Trophoblast cell (in vitro differentiated cells and primary cell): ENCODE results near the gene ANKRD35.

Experiments used
- DNase-seq, 2 donors: peaks; one replicate each; pipeline ENCODE4 v3.0.0-alpha.2; 2016
- H2AFZ ChIP-seq: 2 replicates; pipeline ENCODE4 v1.6.1; 2013; ENCODE audit warnings: low read length, moderate library complexity, mild to moderate bottlenecking; ENCODE audit not compliant: insufficient read depth, poor library complexity
- H2AK5ac ChIP-seq: 2 replicates; pipeline ENCODE4 v1.6.1; 2013; ENCODE audit warnings: mild to moderate bottlenecking, low read length
- H2BK120ac ChIP-seq: 2 replicates; pipeline ENCODE4 v1.6.1; 2013; ENCODE audit warnings: low read length, mild to moderate bottlenecking, moderate library complexity; ENCODE audit not compliant: insufficient read depth, poor library complexity
- H2BK12ac ChIP-seq: 2 replicates; pipeline ENCODE4 v1.6.1; 2013; ENCODE audit warnings: mild to moderate bottlenecking, low read length, moderate library complexity
- H2BK5ac ChIP-seq: 2 replicates; pipeline ENCODE4 v1.6.1; 2013; ENCODE audit warnings: low read length, low read depth, moderate library complexity, mild to moderate bottlenecking; ENCODE audit not compliant: poor library complexity
- H3K14ac ChIP-seq: 2 replicates; pipeline ENCODE4 v1.6.1; 2013; ENCODE audit warnings: mild to moderate bottlenecking, low read length
- H3K18ac ChIP-seq: 2 replicates; pipeline ENCODE4 v1.6.1; 2013; ENCODE audit warnings: mild to moderate bottlenecking, low read length
- H3K23ac ChIP-seq: 2 replicates; pipeline ENCODE4 v1.6.1; 2013; ENCODE audit warnings: low read length
- H3K27ac ChIP-seq: 2 replicates; pipeline ENCODE4 v1.5.1; 2013; ENCODE audit warnings: low read depth, mild to moderate bottlenecking, inconsistent platforms, low read length, moderate library complexity
- H3K27me3 ChIP-seq: 2 replicates; pipeline ENCODE4 v1.6.1; 2013; ENCODE audit warnings: inconsistent platforms, mild to moderate bottlenecking, low read length, moderate library complexity; ENCODE audit not compliant: insufficient read depth
- H3K36me3 ChIP-seq, 2 experiments: 1 replicate in 1 of 2; 2 replicates in 1 of 2; pipeline ENCODE4 v1.6.1; 2013; ENCODE audit warnings: low read length in 2 of 2, mild to moderate bottlenecking in 2 of 2, moderate library complexity in 1 of 2; ENCODE audit not compliant: insufficient read depth in 2 of 2, control insufficient read depth in 1 of 2
- H3K4ac ChIP-seq: 2 replicates; pipeline ENCODE4 v1.6.1; 2013; ENCODE audit warnings: low read depth, mild to moderate bottlenecking, low read length, moderate library complexity
- H3K4me1 ChIP-seq, 2 experiments: 1 replicate in 1 of 2; 2 replicates in 1 of 2; pipeline ENCODE4 v1.6.1; 2013; ENCODE audit warnings: low read length in 2 of 2, mild to moderate bottlenecking in 2 of 2, moderate library complexity in 1 of 2; ENCODE audit not compliant: insufficient read depth in 2 of 2, control insufficient read depth in 1 of 2
- H3K4me2 ChIP-seq: 2 replicates; pipeline ENCODE4 v1.6.1; 2013; ENCODE audit warnings: inconsistent platforms, mild to moderate bottlenecking, low read length, moderate library complexity
- H3K4me3 ChIP-seq: 2 replicates; pipeline ENCODE4 v1.5.1; 2013; ENCODE audit warnings: mild to moderate bottlenecking, low read depth, low read length, inconsistent platforms
- H3K79me1 ChIP-seq: one replicate; pipeline ENCODE4 v1.6.1; 2013; ENCODE audit warnings: low read length
- H3K79me2 ChIP-seq: 2 replicates; pipeline ENCODE4 v1.6.1; 2013; ENCODE audit warnings: low read length, mild to moderate bottlenecking; ENCODE audit not compliant: control insufficient read depth, insufficient read depth, poor library complexity
- H3K9ac ChIP-seq: 2 replicates; pipeline ENCODE4 v1.6.1; 2013; ENCODE audit warnings: mild to moderate bottlenecking, low read length
- H3K9me3 ChIP-seq: 2 replicates; pipeline ENCODE4 v1.6.1; 2013; ENCODE audit warnings: low read depth, mild to moderate bottlenecking, control low read depth, inconsistent platforms, low read length; ENCODE audit not compliant: insufficient read depth
- H4K12ac ChIP-seq: 2 replicates; pipeline ENCODE4 v1.6.1; 2013; ENCODE audit warnings: low read depth, mild to moderate bottlenecking, low read length, moderate library complexity
- H4K8ac ChIP-seq: 2 replicates; pipeline ENCODE4 v1.6.1; 2013; ENCODE audit warnings: low read depth, mild to moderate bottlenecking, low read length, moderate library complexity
- H4K91ac ChIP-seq: one replicate; pipeline ENCODE4 v1.6.1; 2013; ENCODE audit warnings: low read depth, mild to moderate bottlenecking, low read length, moderate library complexity
- WGBS: extraction: QIAGEN DNeasy Blood & Tissue Kit; methylation state at CpG from one replicate; pipeline ENCODE4 v1.1.7; 2013; ENCODE audit warnings: missing lambda C conversion rate; ENCODE audit not compliant: insufficient read length, insufficient coverage; ENCODE audit errors: extremely low coverage; 5-methylcytosine and 5-hydroxymethylcytosine counted together

Gene ANKRD35

GRCh38 chr1:145892486-145893087, 6.9 kb upstream of the ANKRD35 start:
- no CpG with 5 or more reads among the region's 3 CpGs for WGBS

GRCh38 chr1:145891587-145892485, 6.2 kb upstream of the ANKRD35 start:
- H3K4ac ChIP-seq, result no peak overlapping the region
- H2AK5ac ChIP-seq, result no peak overlapping the region
- H3K9ac ChIP-seq, result no peak overlapping the region
- H3K36me3 ChIP-seq, result no peaks in the 10 kb centered on the region
- peak overlapping the region; percentile 19 for H3K27ac ChIP-seq
- H3K18ac ChIP-seq, result no peak overlapping the region
- H3K4me1 ChIP-seq, result peaks cover 0 to 8% of the 10 kb centered on the region in 2 experiments
- peak overlapping the region; percentile 69 for H4K8ac ChIP-seq
- H3K27me3 ChIP-seq, result no peaks in the 10 kb centered on the region
- H2BK120ac ChIP-seq, result no peak overlapping the region
- H2BK12ac ChIP-seq, result no peak overlapping the region
- H3K23ac ChIP-seq, result no peak overlapping the region
- peak overlapping the region; percentile 28 for H2BK5ac ChIP-seq
- H3K9me3 ChIP-seq, result no peaks in the 10 kb centered on the region
- H2AFZ ChIP-seq, result peak overlapping the region; percentile 56
- WGBS, result no CpG with 5 or more reads among the region's 6 CpGs
- H3K4me3 ChIP-seq, result no peak overlapping the region
- H4K91ac ChIP-seq, result peak overlapping the region; percentile 78
- H3K79me2 ChIP-seq, result no peaks in the 10 kb centered on the region
- peak overlapping the region; percentile 37 for H3K4me2 ChIP-seq
- H3K79me1 ChIP-seq, result peaks cover 5% of the 10 kb centered on the region
- DNase-seq, result peak; percentile 86 to 91
- H3K14ac ChIP-seq, result peak overlapping the region; percentile 47
- no peak overlapping the region for H4K12ac ChIP-seq

More at GRCh38 chr1:145892486-145893087, 6.9 kb upstream of the ANKRD35 start:
- Histone ChIP-seq H3K4ac (no peak overlapping the region), H3K18ac (no peak overlapping the region), H3K9ac (no peak overlapping the region), H2BK5ac (peak overlapping the region; percentile 28), H3K36me3 (no peaks in the 10 kb centered on the region), H3K4me3 (no peak overlapping the region), H3K4me2 (peak overlapping the region; percentile 37), H3K27ac (peak overlapping the region; percentile 19), H2BK12ac (peak overlapping the region; percentile 75), H3K27me3 (no peaks in the 10 kb centered on the region), H3K79me2 (no peaks in the 10 kb centered on the region), H3K23ac (no peak overlapping the region), H3K4me1 (peaks cover 0 to 8% of the 10 kb centered on the region in 2 experiments), H2AFZ (peak overlapping the region; percentile 56), H4K8ac (peak overlapping the region; percentile 69), H2AK5ac (no peak overlapping the region), H3K79me1 (peaks cover 5% of the 10 kb centered on the region), H4K12ac (peak overlapping the region; percentile 38), H2BK120ac (peak overlapping the region; percentile 73), H3K9me3 (no peaks in the 10 kb centered on the region), H4K91ac (peak overlapping the region; percentile 78), H3K14ac (peak overlapping the region; percentile 47)
- no peak for DNase-seq

- Histone ChIP-seq H2BK12ac (no peak overlapping the region), H3K4ac (no peak overlapping the region), H3K9ac (no peak overlapping the region), H2BK120ac (no peak overlapping the region), H4K8ac (no peak overlapping the region), H3K4me2 (no peak overlapping the region), H4K12ac (no peak overlapping the region), H4K91ac (no peak overlapping the region), H3K4me3 (no peak overlapping the region), H3K27ac (no peak overlapping the region), H3K4me1 (peaks cover 0 to 8% of the 10 kb centered on the region in 2 experiments), H3K9me3 (no peaks in the 10 kb centered on the region), H3K23ac (no peak overlapping the region), H3K36me3 (no peaks in the 10 kb centered on the region), H3K79me2 (no peaks in the 10 kb centered on the region), H3K14ac (no peak overlapping the region), H2BK5ac (no peak overlapping the region), H3K27me3 (no peaks in the 10 kb centered on the region), H3K18ac (no peak overlapping the region), H2AFZ (no peak overlapping the region), H3K79me1 (peaks cover 5% of the 10 kb centered on the region), H2AK5ac (no peak overlapping the region)
- WGBS, result no CpG with 5 or more reads among the region's 1 CpG
- no peak for DNase-seq
These were observed 5.5 kb upstream of the ANKRD35 start for GRCh38 chr1:145891143-145891542.

GRCh38 chr1:145889722-145890121, 4.1 kb upstream of the ANKRD35 start:
- H3K27me3 ChIP-seq, result peaks cover 6% of the 10 kb centered on the region
- no peaks in the 10 kb centered on the region for H3K9me3 ChIP-seq

More at GRCh38 chr1:145889722-145890121, 4.1 kb upstream of the ANKRD35 start:
- Histone ChIP-seq H4K91ac (no peak overlapping the region), H4K12ac (no peak overlapping the region), H2BK120ac (no peak overlapping the region), H2BK5ac (no peak overlapping the region), H3K9ac (no peak overlapping the region), H2AFZ (no peak overlapping the region), H2AK5ac (no peak overlapping the region), H3K4me1 (peaks cover 0 to 8% of the 10 kb centered on the region in 2 experiments), H3K27ac (no peak overlapping the region), H3K23ac (peak overlapping the region; percentile 24), H3K18ac (no peak overlapping the region), H3K36me3 (no peaks in the 10 kb centered on the region), H3K79me2 (no peaks in the 10 kb centered on the region), H2BK12ac (no peak overlapping the region), H3K79me1 (peaks cover 5% of the 10 kb centered on the region), H3K4me2 (no peak overlapping the region), H3K14ac (no peak overlapping the region), H4K8ac (no peak overlapping the region), H3K4ac (no peak overlapping the region), H3K4me3 (no peak overlapping the region)
- WGBS, result no CpG with 5 or more reads among the region's 3 CpGs
- no peak for DNase-seq
